Activated B cell treated with CpG ODN at 0.5 μM for 24 hours (primary cell): Measurements from ENCODE around the gene GALNT14. TPM values are rescaled to one million over a fixed set of nuclear protein-coding genes. Genes with fewer than 3 reads are reported as not detected.

Experiments used
- ATAC-seq: fragments of 200-7000 bp; cut with Tn5 transposase; one replicate; pipeline ENCODE4 v1.10.0; 2021; ENCODE audit warnings: low read depth, mild to moderate bottlenecking, moderate library complexity
- CTCF ChIA-PET: fragments of 350-600 bp; sonication (Branson Sonifier 250); formaldehyde crosslinking; loops from one replicate; lab custom pipeline; 2021; ENCODE audit warnings: antibody characterized with exemption; lab: Charles Lee
- POLR2A ChIA-PET: fragments of 350-600 bp; sonication (Branson Sonifier 250); formaldehyde crosslinking; loops from one replicate; lab custom pipeline; 2021; ENCODE audit warnings: antibody characterized with exemption; lab: Charles Lee
- DNase-seq: peaks from one replicate; pipeline ENCODE4 v3.0.0; 2022
- H3K27ac Mint-ChIP-seq: one replicate; pipeline ENCODE4 v1.8.0; 2020; ENCODE audit warnings: mixed read lengths
- H3K27me3 Mint-ChIP-seq: one replicate; pipeline ENCODE4 v1.8.0; 2021; ENCODE audit warnings: mixed read lengths
- H3K36me3 Mint-ChIP-seq: one replicate; pipeline ENCODE4 v1.8.0; 2021; ENCODE audit warnings: low read depth, mixed read lengths
- H3K4me1 Mint-ChIP-seq: one replicate; pipeline ENCODE4 v1.8.0; 2021; ENCODE audit warnings: mixed read lengths
- H3K4me3 Mint-ChIP-seq: one replicate; pipeline ENCODE4 v1.8.0; 2020; ENCODE audit warnings: mild to moderate bottlenecking, mixed read lengths
- H3K9me3 Mint-ChIP-seq: one replicate; pipeline ENCODE4 v1.8.0; 2020; ENCODE audit warnings: mixed read lengths
- CTCF ChIP-seq: fragments of 200-600 bp; IDR thresholded peaks from one replicate; pipeline ENCODE4 v1.8.0; 2022; ENCODE audit warnings: antibody characterized with exemption, mild to moderate bottlenecking
- intact Hi-C: fragments of 100-400 bp; cut with micrococcal nuclease; formaldehyde crosslinking; loops from one replicate; pipeline ENCODE4 v1.15.1; 2024
- total RNA-seq: library from RNA; stranded (reverse); gene quantifications from 2 replicates; pipeline ENCODE4 v1.2.3, GENCODE V29; 2022

The GALNT14 gene
- total RNA-seq, 1 donor from 2014 or later = 6.6 TPM

- Mint-ChIP-seq H3K27ac (no peak overlapping the region), H3K4me1 (peaks cover 8% of the 10 kb centered on the region), H3K9me3 (peaks cover 2% of the 10 kb centered on the region), H3K36me3 (no peaks in the 10 kb centered on the region), H3K4me3 (no peak overlapping the region), H3K27me3 (no peaks in the 10 kb centered on the region)
- intact Hi-C loops = no loop called here
- no peak for TF ChIP-seq CTCF
- POLR2A ChIA-PET = no interaction called here
- CTCF ChIA-PET = interaction anchor here (2.2 kb wide), 1 partner anchor 182 kb away, joined by 6 read pairs; no protein-coding TSS in a partner anchor
- ATAC-seq (no peak), DNase-seq (no peak)
Measured at GRCh38 chr2:31151501-31151900, 13.3 kb upstream of the GALNT14 start.

DNA sequence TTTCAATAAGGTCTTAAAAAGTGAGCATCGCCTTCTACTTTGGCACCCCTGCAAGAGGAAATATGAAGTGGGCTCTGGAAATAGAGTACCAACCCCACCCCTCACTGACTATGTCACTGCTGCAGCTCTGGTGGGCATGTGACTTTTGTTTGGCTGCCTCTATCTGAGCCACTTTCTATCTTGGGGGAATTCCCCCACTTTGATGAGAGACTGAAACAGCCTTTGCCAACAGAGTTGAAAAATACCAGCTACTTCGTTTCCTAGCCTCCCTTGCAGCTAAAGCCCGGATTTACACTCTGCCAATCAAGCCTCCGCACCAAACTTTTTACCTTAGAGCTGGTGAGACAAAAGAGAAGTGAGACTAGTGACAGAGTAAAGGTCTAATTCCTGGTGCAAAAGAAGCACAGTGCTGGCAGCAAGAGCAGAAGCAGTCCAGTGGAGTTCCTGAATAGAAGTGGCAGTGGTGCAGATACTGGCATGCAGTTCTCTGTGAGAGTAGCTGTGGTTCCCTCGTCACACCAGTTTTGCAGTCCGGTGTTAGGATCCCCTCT is 12.0 kb upstream of the GALNT14 start:
- Mint-ChIP-seq H3K9me3 (peaks cover 2% of the 10 kb centered on the region), H3K27ac (peak overlapping the region; percentile 35), H3K36me3 (no peaks in the 10 kb centered on the region), H3K4me1 (peaks cover 8% of the 10 kb centered on the region), H3K27me3 (no peaks in the 10 kb centered on the region), H3K4me3 (no peak overlapping the region)
- no peak for DNase-seq
- intact Hi-C loops = no loop called here
- no peak for TF ChIP-seq CTCF
- no peak for ATAC-seq
- POLR2A ChIA-PET = no interaction called here
- CTCF ChIA-PET = interaction anchor here (1.5 kb wide), 1 partner anchor 11 kb away, joined by 5 read pairs; no protein-coding TSS in a partner anchor

GRCh38 chr2:31148514-31148913 is 10.3 kb upstream of the GALNT14 start:
- ATAC-seq = no peak
- H3K36me3 Mint-ChIP-seq = no peaks in the 10 kb centered on the region
- intact Hi-C loops = no loop called here

DNA sequence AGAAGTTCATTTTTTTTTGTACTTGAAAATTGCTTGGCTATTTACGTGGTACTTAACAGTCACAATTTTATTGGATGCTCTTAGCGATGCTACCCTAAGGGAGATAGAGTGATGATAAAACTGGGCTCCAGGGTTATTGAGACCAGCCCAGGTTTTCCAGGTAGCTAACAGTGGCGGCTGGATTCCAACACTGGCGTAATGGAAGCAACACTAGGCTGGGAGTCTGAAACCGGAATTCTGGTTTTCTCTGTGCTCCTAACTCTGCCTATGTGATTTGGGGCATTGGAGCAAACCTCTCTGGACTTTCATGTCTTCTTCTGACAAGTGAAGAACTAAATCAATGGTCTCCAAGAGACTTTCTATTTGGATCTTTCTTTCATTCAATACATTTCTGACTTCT is 9.4 kb upstream of the GALNT14 start:
- no peak for TF ChIP-seq CTCF
- DNase-seq (no peak), ATAC-seq (no peak)
- intact Hi-C loops = no loop called here
- H3K4me3 Mint-ChIP-seq = no peak overlapping the region
- H3K9me3 Mint-ChIP-seq = peaks cover 2% of the 10 kb centered on the region
- H3K36me3 Mint-ChIP-seq = no peaks in the 10 kb centered on the region
- POLR2A ChIA-PET = no interaction called here
- H3K4me1 Mint-ChIP-seq = peaks cover 2% of the 10 kb centered on the region
- H3K27me3 Mint-ChIP-seq = no peaks in the 10 kb centered on the region
- H3K27ac Mint-ChIP-seq = no peak overlapping the region
- CTCF ChIA-PET = no interaction called here

More at GRCh38 chr2:31148514-31148913, 10.3 kb upstream of the GALNT14 start:
- Mint-ChIP-seq H3K27ac (no peak overlapping the region), H3K4me3 (no peak overlapping the region), H3K27me3 (no peaks in the 10 kb centered on the region), H3K9me3 (peaks cover 2% of the 10 kb centered on the region), H3K4me1 (peaks cover 8% of the 10 kb centered on the region)
- no peak for TF ChIP-seq CTCF
- ChIA-PET CTCF (no interaction called here), POLR2A (no interaction called here)
- no peak for DNase-seq

DNA sequence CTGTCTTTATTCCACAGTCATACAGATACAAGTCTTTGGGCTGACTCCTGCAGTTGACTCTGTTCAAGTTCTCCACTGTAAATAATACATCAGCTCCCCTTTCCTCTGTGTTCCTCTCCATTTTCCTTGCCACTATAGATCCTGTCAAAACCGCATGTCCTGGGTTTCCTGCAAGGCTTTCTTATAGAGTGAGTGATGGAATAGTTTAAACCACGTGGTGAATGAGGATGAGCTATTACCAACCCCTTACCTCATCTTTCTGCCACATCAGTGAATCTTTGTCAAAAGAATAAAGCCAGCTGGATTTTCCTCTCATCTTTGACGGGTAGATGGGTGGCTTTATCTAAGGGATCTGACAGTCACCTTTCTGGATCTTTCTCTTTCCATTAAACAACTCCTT is 3.9 kb upstream of the GALNT14 start:
- Mint-ChIP-seq H3K36me3 (no peaks in the 10 kb centered on the region), H3K4me1 (peaks cover 1% of the 10 kb centered on the region), H3K27ac (no peak overlapping the region), H3K4me3 (no peak overlapping the region), H3K27me3 (no peaks in the 10 kb centered on the region), H3K9me3 (no peaks in the 10 kb centered on the region)
- TF ChIP-seq CTCF = no peak
- ChIA-PET POLR2A (no interaction called here), CTCF (no interaction called here)
- ATAC-seq (no peak), DNase-seq (no peak)
- intact Hi-C loops = no loop called here
